ENCODE measurements around the gene AOC2.
"Not testable (repeated sequence)": the region's sequence is repeated elsewhere in the genome, so short reads cannot be mapped to it uniquely, and the experiment has no call there.

AOC2 gene

DNA sequence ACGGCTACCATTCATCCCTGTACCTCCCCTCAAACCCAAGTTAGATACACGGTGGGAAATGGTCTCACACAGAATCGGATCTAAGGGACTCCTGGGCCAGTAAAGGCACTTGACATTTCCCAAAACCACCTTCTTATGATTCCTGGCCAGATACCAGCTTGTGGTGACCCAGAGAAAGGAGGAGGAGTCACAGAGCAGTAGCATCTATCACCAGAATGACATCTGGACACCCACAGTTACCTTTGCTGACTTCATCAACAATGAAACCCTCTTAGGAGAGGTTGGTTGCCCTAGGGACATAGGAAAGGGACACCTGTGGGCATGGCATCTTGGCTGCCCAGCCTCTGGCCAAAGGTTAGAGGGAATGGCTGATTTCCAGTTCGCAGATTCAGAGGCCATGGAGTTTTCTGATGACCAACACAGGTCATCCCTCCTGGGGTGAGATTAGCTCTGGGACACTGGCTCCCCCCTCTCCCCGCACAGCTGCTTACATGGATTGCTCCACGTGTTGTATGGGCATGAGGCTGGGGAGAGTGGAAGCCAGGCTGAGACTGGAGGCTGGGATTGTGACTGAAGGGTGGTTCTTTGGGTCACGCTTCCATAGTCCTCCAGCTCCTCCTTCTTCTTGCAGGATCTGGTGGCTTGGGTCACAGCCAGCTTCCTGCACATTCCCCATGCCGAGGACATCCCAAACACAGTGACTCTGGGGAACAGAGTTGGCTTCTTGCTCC lies 5.2 kb downstream of the AOC2 start:
- Histone ChIP-seq H3K4me1 (ENCODE audit: control insufficient read depth, low read length) (no peaks in the 10 kb centered on the region), H3F3A (ENCODE audit: control insufficient read depth, insufficient read depth) (peaks cover 14% of the 10 kb centered on the region), H3K9me2 (replicated peaks; ENCODE audit: control insufficient read depth, low read length) (no peaks in the 10 kb centered on the region), H4K20me1 (ENCODE audit: control insufficient read depth, insufficient read depth, low read depth, low read length) (peaks cover 4% of the 10 kb centered on the region; the same call in 1 of the 2 replicates), H3K4me2 (ENCODE audit: low read length) (no peak overlapping the region), H3K27ac (ENCODE audit: low read depth, low read length) (no peak overlapping the region), H3K27me3 (ENCODE audit: control insufficient read depth, low read length) (no peaks in the 10 kb centered on the region), H3K79me2 (ENCODE audit: control insufficient read depth, low read length) (no peaks in the 10 kb centered on the region), H3K36me3 (ENCODE audit: control insufficient read depth, low read length) (peaks cover 9% of the 10 kb centered on the region), H3K9me3 (ENCODE audit: control insufficient read depth, insufficient read depth, low read length) (no peaks in the 10 kb centered on the region), H3K4me3 (ENCODE audit: low read length) (no peak overlapping the region)
- TF ChIP-seq, protein P1, sequence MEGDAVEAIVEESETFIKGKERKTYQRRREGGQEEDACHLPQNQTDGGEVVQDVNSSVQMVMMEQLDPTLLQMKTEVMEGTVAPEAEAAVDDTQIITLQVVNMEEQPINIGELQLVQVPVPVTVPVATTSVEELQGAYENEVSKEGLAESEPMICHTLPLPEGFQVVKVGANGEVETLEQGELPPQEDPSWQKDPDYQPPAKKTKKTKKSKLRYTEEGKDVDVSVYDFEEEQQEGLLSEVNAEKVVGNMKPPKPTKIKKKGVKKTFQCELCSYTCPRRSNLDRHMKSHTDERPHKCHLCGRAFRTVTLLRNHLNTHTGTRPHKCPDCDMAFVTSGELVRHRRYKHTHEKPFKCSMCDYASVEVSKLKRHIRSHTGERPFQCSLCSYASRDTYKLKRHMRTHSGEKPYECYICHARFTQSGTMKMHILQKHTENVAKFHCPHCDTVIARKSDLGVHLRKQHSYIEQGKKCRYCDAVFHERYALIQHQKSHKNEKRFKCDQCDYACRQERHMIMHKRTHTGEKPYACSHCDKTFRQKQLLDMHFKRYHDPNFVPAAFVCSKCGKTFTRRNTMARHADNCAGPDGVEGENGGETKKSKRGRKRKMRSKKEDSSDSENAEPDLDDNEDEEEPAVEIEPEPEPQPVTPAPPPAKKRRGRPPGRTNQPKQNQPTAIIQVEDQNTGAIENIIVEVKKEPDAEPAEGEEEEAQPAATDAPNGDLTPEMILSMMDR (IDR thresholded peaks at IDR 0.05; ENCODE audit: low read depth, low read length, poor library complexity, severe bottlenecking), result no peak
- no peak for TF ChIP-seq EZH2phosphoT487 (IDR thresholded peaks at IDR 0.05; ENCODE audit: borderline replicate concordance, low read length)

DNA sequence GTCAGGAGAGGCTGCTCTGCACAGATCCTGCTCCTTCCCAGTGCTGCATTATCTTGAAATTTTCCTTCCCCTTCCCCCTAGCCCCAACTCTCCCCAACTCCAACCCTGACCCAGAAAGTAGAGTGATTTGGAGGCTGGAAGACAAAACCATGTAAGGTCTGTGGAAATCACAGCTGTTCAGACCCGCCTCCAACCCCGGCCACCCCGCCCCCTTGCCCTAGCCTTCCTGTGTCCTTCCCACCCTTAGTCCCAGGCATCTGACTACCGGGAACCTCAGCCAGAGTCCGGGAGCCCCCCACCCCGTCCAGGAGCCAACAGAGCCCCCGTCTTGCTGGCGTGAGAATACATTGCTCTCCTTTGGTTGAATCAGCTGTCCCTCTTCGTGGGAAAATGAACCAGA lies 6.6 kb downstream of the AOC2 start, which contains the start of gene AOC3:
TSS of gene AOC3 (plus strand) at position 246 of the 400 bp plus-strand sequence. CDS start at position 391, 145 bp downstream.
- H3K79me2 ChIP-seq (ENCODE audit: control insufficient read depth, low read length), result no peaks in the 10 kb centered on the region
- H3K4me3 ChIP-seq (ENCODE audit: low read length), result no peak within 1 kb of the TSS
- H3K9me2 ChIP-seq (replicated peaks; ENCODE audit: control insufficient read depth, low read length), result no peaks in the 10 kb centered on the region
- H3K4me2 ChIP-seq (ENCODE audit: low read length), result no peak within 1 kb of the TSS
- H4K20me1 ChIP-seq (ENCODE audit: control insufficient read depth, insufficient read depth, low read depth, low read length), result no peaks in the 10 kb centered on the region
- no peaks in the 10 kb centered on the region for H3K27me3 ChIP-seq (ENCODE audit: control insufficient read depth, low read length)
- H3F3A ChIP-seq (ENCODE audit: control insufficient read depth, insufficient read depth), result peaks cover 14% of the 10 kb centered on the region
- TF ChIP-seq EZH2phosphoT487 (IDR thresholded peaks at IDR 0.05; ENCODE audit: borderline replicate concordance, low read length), result no peak
- TF ChIP-seq, protein P1 (IDR thresholded peaks at IDR 0.05; ENCODE audit: low read depth, low read length, poor library complexity, severe bottlenecking), result no peak
- no peaks in the 10 kb centered on the region for H3K9me3 ChIP-seq (ENCODE audit: control insufficient read depth, insufficient read depth, low read length)
- no peaks in the 10 kb centered on the region for H3K36me3 ChIP-seq (ENCODE audit: control insufficient read depth, low read length)
- H3K27ac ChIP-seq (ENCODE audit: low read depth, low read length), result no peak within 1 kb of the TSS
- H3K4me1 ChIP-seq (ENCODE audit: control insufficient read depth, low read length), result no peaks in the 10 kb centered on the region

DNA sequence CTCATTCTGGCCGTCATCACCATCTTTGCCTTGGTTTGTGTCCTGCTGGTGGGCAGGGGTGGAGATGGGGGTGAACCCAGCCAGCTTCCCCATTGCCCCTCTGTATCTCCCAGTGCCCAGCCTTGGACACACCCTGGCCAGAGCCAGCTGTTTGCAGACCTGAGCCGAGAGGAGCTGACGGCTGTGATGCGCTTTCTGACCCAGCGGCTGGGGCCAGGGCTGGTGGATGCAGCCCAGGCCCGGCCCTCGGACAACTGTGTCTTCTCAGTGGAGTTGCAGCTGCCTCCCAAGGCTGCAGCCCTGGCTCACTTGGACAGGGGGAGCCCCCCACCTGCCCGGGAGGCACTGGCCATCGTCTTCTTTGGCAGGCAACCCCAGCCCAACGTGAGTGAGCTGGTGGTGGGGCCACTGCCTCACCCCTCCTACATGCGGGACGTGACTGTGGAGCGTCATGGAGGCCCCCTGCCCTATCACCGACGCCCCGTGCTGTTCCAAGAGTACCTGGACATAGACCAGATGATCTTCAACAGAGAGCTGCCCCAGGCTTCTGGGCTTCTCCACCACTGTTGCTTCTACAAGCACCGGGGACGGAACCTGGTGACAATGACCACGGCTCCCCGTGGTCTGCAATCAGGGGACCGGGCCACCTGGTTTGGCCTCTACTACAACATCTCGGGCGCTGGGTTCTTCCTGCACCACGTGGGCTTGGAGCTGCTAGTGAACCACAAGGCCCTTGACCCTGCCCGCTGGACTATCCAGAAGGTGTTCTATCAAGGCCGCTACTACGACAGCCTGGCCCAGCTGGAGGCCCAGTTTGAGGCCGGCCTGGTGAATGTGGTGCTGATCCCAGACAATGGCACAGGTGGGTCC lies 7.2 kb downstream of the AOC2 start:
- not testable (repeated sequence) for H3K4me2 ChIP-seq (ENCODE audit: low read length); H3K27ac ChIP-seq (ENCODE audit: low read depth, low read length)
- H3F3A ChIP-seq (ENCODE audit: control insufficient read depth, insufficient read depth), result peaks cover 11% of the 10 kb centered on the region

DNA sequence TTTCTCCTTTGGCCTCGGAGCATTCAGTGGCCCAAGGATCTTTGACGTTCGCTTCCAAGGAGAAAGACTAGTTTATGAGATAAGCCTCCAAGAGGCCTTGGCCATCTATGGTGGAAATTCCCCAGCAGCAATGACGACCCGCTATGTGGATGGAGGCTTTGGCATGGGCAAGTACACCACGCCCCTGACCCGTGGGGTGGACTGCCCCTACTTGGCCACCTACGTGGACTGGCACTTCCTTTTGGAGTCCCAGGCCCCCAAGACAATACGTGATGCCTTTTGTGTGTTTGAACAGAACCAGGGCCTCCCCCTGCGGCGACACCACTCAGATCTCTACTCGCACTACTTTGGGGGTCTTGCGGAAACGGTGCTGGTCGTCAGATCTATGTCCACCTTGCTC lies 8.0 kb downstream of the AOC2 start:
- no peak overlapping the region for H3K4me2 ChIP-seq (ENCODE audit: low read length)
- no peak for TF ChIP-seq EZH2phosphoT487 (IDR thresholded peaks at IDR 0.05; ENCODE audit: borderline replicate concordance, low read length)
- TF ChIP-seq, protein P1 (IDR thresholded peaks at IDR 0.05; ENCODE audit: low read depth, low read length, poor library complexity, severe bottlenecking), result no peak
- H3K4me1 ChIP-seq (ENCODE audit: control insufficient read depth, low read length), result no peaks in the 10 kb centered on the region
- no peak overlapping the region for H3K27ac ChIP-seq (ENCODE audit: low read depth, low read length)
- H3K79me2 ChIP-seq (ENCODE audit: control insufficient read depth, low read length), result no peaks in the 10 kb centered on the region
- H3K27me3 ChIP-seq (ENCODE audit: control insufficient read depth, low read length), result no peaks in the 10 kb centered on the region
- H4K20me1 ChIP-seq (ENCODE audit: control insufficient read depth, insufficient read depth, low read depth, low read length), result no peaks in the 10 kb centered on the region
- no peaks in the 10 kb centered on the region for H3K36me3 ChIP-seq (ENCODE audit: control insufficient read depth, low read length)
- H3K9me3 ChIP-seq (ENCODE audit: control insufficient read depth, insufficient read depth, low read length), result no peaks in the 10 kb centered on the region
- peaks cover 4% of the 10 kb centered on the region; the same call in 1 of the 2 replicates for H3F3A ChIP-seq (ENCODE audit: control insufficient read depth, insufficient read depth)
- H3K4me3 ChIP-seq (ENCODE audit: low read length), result no peak overlapping the region
- no peaks in the 10 kb centered on the region for H3K9me2 ChIP-seq (replicated peaks; ENCODE audit: control insufficient read depth, low read length)

More for the DNA sequence above, 7.2 kb downstream of the AOC2 start:
- not testable (repeated sequence) for H3K9me2 ChIP-seq (replicated peaks; ENCODE audit: control insufficient read depth, low read length); H3K9me3 ChIP-seq (ENCODE audit: control insufficient read depth, insufficient read depth, low read length); H4K20me1 ChIP-seq (ENCODE audit: control insufficient read depth, insufficient read depth, low read depth, low read length); H3K27me3 ChIP-seq (ENCODE audit: control insufficient read depth, low read length); H3K36me3 ChIP-seq (ENCODE audit: control insufficient read depth, low read length); H3K79me2 ChIP-seq (ENCODE audit: control insufficient read depth, low read length); H3K4me1 ChIP-seq (ENCODE audit: control insufficient read depth, low read length); H3K4me3 ChIP-seq (ENCODE audit: low read length)

Measured in DOHH2 (cell line).